K562 (cell line): ENCODE measurements around the gene DYNC1I1. TPM values are rescaled to one million over a fixed set of nuclear protein-coding genes. Genes with fewer than 3 reads are reported as not detected.

ENCODE experiments used
- ATAC-seq: fragments of 200-7000 bp; cut with Tn5 transposase; 3 replicates; pipeline ENCODE4 v1.9.1; 2020; ENCODE audit warnings: moderate library complexity
- BruUV-seq: library from RNA; stranded (reverse); fragments of 400-500 nt; replicated peaks from 2 replicates; lab custom pipeline; 2021; lab: Mats Ljungman, UMichigan
- CTCF ChIA-PET: fragments of 300-600 bp; formaldehyde crosslinking; extraction: SDS; loops from one replicate; lab custom pipeline; 2021; ENCODE audit warnings: low intra/inter-chr PET ratio; lab: Yijun Ruan, JAX
- POLR2A ChIA-PET: fragments of 300-600, 350-650 bp; sonication (Branson Sonifier 250); formaldehyde crosslinking; extraction: SDS; loops from one replicate; lab custom pipeline; 2021; ENCODE audit warnings: antibody characterized with exemption, inconsistent platforms; lab: Yijun Ruan, JAX
- DNase-seq, 4 experiments: peaks; one replicate each; pipeline versions ENCODE4 v3.0.0 to v3.0.0-alpha.2; 2011 to 2018; ENCODE audit warnings: low spot score in 3 of 4, mixed read lengths in 3 of 4; ENCODE audit errors: extremely low read depth in 1 of 4
- FAIRE-seq: peaks from 2 replicates; lab custom pipeline; 2011; peaks lifted over from hg19 to GRCh38; lab: Jason Lieb, UNC
- H2AFZ ChIP-seq: 2 replicates; pipeline ENCODE4 v1.6.0; 2011; ENCODE audit warnings: low read depth, low read length, control low read depth, inconsistent platforms
- H3K27ac ChIP-seq: fragments of 200-600 bp; 3 replicates; pipeline ENCODE4 v1.8.0; 2011; ENCODE audit warnings: low read depth, mild to moderate bottlenecking, control low read depth, inconsistent platforms, low read length, moderate library complexity, mixed read lengths; ENCODE audit errors: extremely low read depth
- H3K27me3 ChIP-seq, 2 experiments: fragments of 300-600 bp in 1 of 2; 2 replicates in 1 of 2; 3 replicates in 1 of 2; pipeline versions ENCODE4 v1.6.0 to v1.8.0; 2011; ENCODE audit warnings: inconsistent platforms in 2 of 2, low read length in 2 of 2, mild to moderate bottlenecking in 1 of 2, mixed read lengths in 1 of 2, moderate library complexity in 1 of 2; ENCODE audit not compliant: control insufficient read depth in 2 of 2, insufficient read depth in 2 of 2
- H3K36me3 ChIP-seq: fragments of 300-600 bp; 3 replicates; pipeline ENCODE4 v1.8.0; 2011; ENCODE audit warnings: mild to moderate bottlenecking, low read length, inconsistent platforms; ENCODE audit not compliant: control insufficient read depth, insufficient read depth
- H3K4me1 ChIP-seq, 2 experiments: fragments of 200-600 bp in 1 of 2; replicated peaks in 1 of 2; 2 replicates in 1 of 2; 3 replicates in 1 of 2; pipeline versions ENCODE4 v1.5.1 to v1.8.0; 2011; ENCODE audit warnings: inconsistent platforms in 2 of 2, low read length in 2 of 2, mild to moderate bottlenecking in 1 of 2, mixed read lengths in 1 of 2, moderate library complexity in 1 of 2; ENCODE audit not compliant: control insufficient read depth in 2 of 2, insufficient read depth in 2 of 2
- H3K4me2 ChIP-seq: 2 replicates; pipeline ENCODE4 v1.6.1; 2011; ENCODE audit warnings: low read length, control low read depth, inconsistent platforms, mixed read lengths; ENCODE audit not compliant: insufficient read depth
- H3K4me3 ChIP-seq: fragments of 200-600 bp; sonication (generic), shearing (Covaris generic); 2 replicates; pipeline ENCODE4 v1.5.1; 2016; ENCODE audit warnings: control low read depth, inconsistent platforms
- H3K79me2 ChIP-seq: fragments of 200-600 bp; 3 replicates; pipeline ENCODE4 v1.8.0; 2011; ENCODE audit warnings: low read length, inconsistent platforms; ENCODE audit not compliant: control insufficient read depth, insufficient read depth
- H3K9ac ChIP-seq, 2 experiments: 2 replicates each; pipeline versions ENCODE4 v1.6.0 to v1.6.1; 2011; ENCODE audit warnings: low read depth in 2 of 2, low read length in 2 of 2, control low read depth in 1 of 2, inconsistent platforms in 1 of 2, mild to moderate bottlenecking in 1 of 2, mixed read lengths in 1 of 2; ENCODE audit not compliant: insufficient read depth in 1 of 2
- H3K9me1 ChIP-seq: one replicate; pipeline ENCODE4 v1.6.0; 2011; ENCODE audit warnings: inconsistent platforms, mild to moderate bottlenecking, low read length, moderate library complexity; ENCODE audit not compliant: control insufficient read depth, insufficient read depth
- H3K9me3 ChIP-seq: replicated peaks from 2 replicates; pipeline ENCODE4 v1.5.1; 2011; ENCODE audit warnings: low read depth, low read length, inconsistent platforms; ENCODE audit not compliant: control insufficient read depth, insufficient read depth
- H4K20me1 ChIP-seq: replicated peaks from 2 replicates; pipeline ENCODE4 v1.6.1; 2011; ENCODE audit warnings: low read length, inconsistent platforms, mixed read lengths; ENCODE audit not compliant: control insufficient read depth, insufficient read depth
- BCOR ChIP-seq: fragments of 450-650 bp; IDR thresholded peaks from 2 replicates; pipeline ENCODE4 v1.6.1; 2016
- CGGBP1 ChIP-seq: fragments of 250-450 bp; sonication (Bioruptor Pico); IDR thresholded peaks from 2 replicates; pipeline ENCODE4 v1.9.0; 2021; ENCODE audit warnings: mild to moderate bottlenecking
- TSHZ1 ChIP-seq: fragments of 250-450 bp; sonication (Bioruptor Pico); IDR thresholded peaks from 2 replicates; pipeline ENCODE4 v1.4.0; 2020; ENCODE audit warnings: mild to moderate bottlenecking, moderate library complexity
- YBX1 ChIP-seq: fragments of 450-650 bp; IDR thresholded peaks from 2 replicates; pipeline ENCODE4 v1.7.1; 2016; ENCODE audit warnings: mild to moderate bottlenecking
- ZNF644 ChIP-seq: fragments of 200-800 bp; sonication (Bioruptor generic); IDR thresholded peaks from 2 replicates; pipeline ENCODE4 v1.6.1; 2016; ENCODE audit warnings: low read depth, missing genetic modification characterization, missing compliant biosample characterization
- WGBS: fragments of 100-300 bp; shearing (Covaris generic); methylation state at CpG from one replicate; pipeline ENCODE4 v1.1.6; 2016; ENCODE audit warnings: low coverage, mixed read lengths; ENCODE audit not compliant: insufficient coverage; ENCODE audit errors: missing lambda C conversion rate; 5-methylcytosine and 5-hydroxymethylcytosine counted together
- in situ Hi-C: fragments of 300-500 bp; cut with MboI; formaldehyde crosslinking; loops from 4 replicates; pipeline ENCODE4 v1.15.0; 2018; ENCODE audit warnings: inconsistent platforms, mixed read lengths
- intact Hi-C: fragments of 100-400 bp; cut with micrococcal nuclease; formaldehyde crosslinking; loops from 2 replicates; pipeline ENCODE4 v1.14.2; 2022
- polyA plus RNA-seq, 8 experiments: library from polyadenylated mRNA; depleted of rRNA in 4 of 8; stranded (reverse) in 5 of 8; unstranded in 3 of 8; fragments of >200 nt; fragmentation: Nextera tagmentation in 2 of 8; fragmentation: Illumina TruSeq in 1 of 8; extraction: Ambion mirVana in 2 of 8; extraction: Trizol in 1 of 8; gene quantifications; 2 replicates each; pipeline versions ENCODE4 v1.2.1 to v1.2.3, GENCODE V29; 2011 to 2014; ENCODE audit warnings: inconsistent platforms in 1 of 8, missing spikeins in 1 of 8
- total RNA-seq, 7 experiments: library from RNA; depleted of rRNA in 6 of 7; stranded (reverse); fragments of >200 nt in 6 of 7; fragmentation: Illumina TruSeq in 2 of 7; extraction: Trizol in 2 of 7; gene quantifications; 2 replicates each; pipeline versions ENCODE4 v1.2.1 to v1.2.3, GENCODE V29; 2011 to 2021; ENCODE audit warnings: low replicate concordance in 1 of 7

Gene DYNC1I1
- total and polyA plus RNA-seq, 9 of the 15 experiments (the other 6 are each of a cell fraction or from before 2014, with no cell fraction given), result 0.22 to 1.5 (median 0.44) TPM

- Histone ChIP-seq H3K9me1 (no peaks in the 10 kb centered on the region), H3K4me3 (no peak overlapping the region), H3K4me2 (no peak overlapping the region), H3K79me2 (no peaks in the 10 kb centered on the region), H2AFZ (no peak overlapping the region), H3K9me3 (no peaks in the 10 kb centered on the region), H3K27me3 (no peaks in the 10 kb centered on the region; a peak in 2 of 5 replicates), H3K27ac (no peak overlapping the region), H3K36me3 (no peaks in the 10 kb centered on the region), H4K20me1 (no peaks in the 10 kb centered on the region), H3K4me1 (no peaks in the 10 kb centered on the region)
- 0% methylated on average over 3 of the region's 3 CpGs for WGBS
- CTCF ChIA-PET, result no interaction called here
- ATAC-seq (no peak), DNase-seq (no peak), FAIRE-seq (no peak)
- BruUV-seq, result no TSS peak
- intact Hi-C loops, result loop anchor here (5.0 kb wide), 1 partner anchor 690 kb away; no protein-coding TSS in a partner anchor
- in situ Hi-C loops, result no loop called here
- TF ChIP-seq BCOR (no peak), ZNF644 (tag) (no peak), YBX1 (no peak), TSHZ1 (CRISPR knock-in tag) (no peak), CGGBP1 (CRISPR knock-in tag) (no peak)
- TF ChIP-seq, all 486 proteins: peak for 0
- POLR2A ChIA-PET, result interaction anchor here (0.5 kb wide), 1 partner anchor 1164 kb away, joined by 3 read pairs; no protein-coding TSS in a partner anchor
- H3K9ac ChIP-seq, result no peak overlapping the region
Measured at GRCh38 chr7:95922191-95922590, 149.8 kb downstream of the DYNC1I1 start.
